ENCODE data around the gene LDLRAP1.
"Not testable (repeated sequence)": the region's sequence is repeated elsewhere in the genome, so short reads cannot be mapped to it uniquely, and the experiment has no call there.

The LDLRAP1 gene

DNA sequence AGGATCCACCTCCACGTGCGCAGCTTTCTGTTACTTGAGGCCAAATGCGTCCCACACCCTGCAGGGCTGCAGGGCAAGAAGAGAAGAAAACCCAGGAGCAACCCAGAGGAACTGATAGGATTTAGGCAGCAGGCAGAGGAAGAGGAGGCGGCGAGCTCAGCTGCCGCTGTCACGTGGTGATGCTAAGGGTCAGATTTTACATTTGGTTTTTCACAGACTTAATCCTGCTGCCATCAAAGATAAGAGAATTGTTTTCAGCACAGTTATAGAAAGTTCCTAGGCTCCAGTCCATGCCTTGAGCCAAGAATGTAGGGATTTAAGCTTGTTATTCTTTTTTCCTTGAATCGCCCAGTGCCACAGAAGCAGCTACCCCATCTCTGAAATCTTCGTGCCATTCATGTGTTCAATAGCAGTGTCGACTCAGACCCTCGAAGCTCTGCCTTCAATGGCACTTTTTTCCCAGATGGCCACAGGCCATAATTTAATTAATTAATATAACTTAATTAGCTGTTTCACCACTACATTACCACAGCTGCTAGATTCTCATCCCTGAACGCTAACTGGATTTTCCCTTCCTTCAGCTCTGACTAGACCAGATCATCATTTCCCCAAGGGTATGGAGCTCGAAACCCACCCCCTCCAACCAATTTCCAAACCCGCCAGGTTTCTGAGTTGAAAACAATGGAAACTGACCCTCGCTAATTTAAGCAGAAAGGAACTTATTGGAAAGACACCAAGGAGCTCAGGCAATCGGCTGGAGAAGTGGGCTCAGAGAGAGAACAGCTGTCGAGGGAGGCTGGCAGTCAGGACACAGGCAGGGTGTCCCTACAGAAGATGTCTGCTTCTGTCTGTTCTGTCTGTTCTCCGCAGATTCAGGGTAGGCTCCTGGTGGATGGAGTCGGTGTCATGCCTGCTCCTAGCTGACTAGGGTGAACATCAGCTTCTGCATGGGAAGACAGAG is 36.2 kb downstream of the LDLRAP1 start:
- no peak for DNase-seq

DNA sequence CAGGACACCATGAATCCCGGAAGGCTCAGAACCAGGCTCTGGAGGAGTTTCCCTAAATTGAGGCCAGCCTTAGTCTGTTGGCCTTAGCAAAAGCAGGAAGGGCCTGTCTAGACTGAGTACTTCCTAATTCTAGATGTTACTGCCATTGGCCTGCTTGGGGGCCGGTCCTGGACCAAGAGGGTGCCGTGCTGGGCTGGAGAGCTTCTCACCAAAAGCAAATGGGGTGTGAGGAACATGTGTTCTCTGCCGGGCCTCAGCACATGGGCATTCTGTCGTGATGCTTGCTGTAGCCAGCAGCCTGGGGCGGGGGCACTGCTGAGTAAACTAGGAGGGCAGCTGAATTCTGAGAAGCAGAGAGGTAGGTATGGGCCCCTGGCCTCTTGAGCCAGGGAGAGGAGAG is 37.5 kb downstream of the LDLRAP1 start:
- no peak for DNase-seq

GRCh38 chr1:25581764-25582163 is 38.4 kb downstream of the LDLRAP1 start:
- DNase-seq = no peak

GRCh38 chr1:25583519-25584370 is 40.3 kb downstream of the LDLRAP1 start:
- DNase-seq = no peak

GRCh38 chr1:25586181-25586588 is 42.8 kb downstream of the LDLRAP1 start:
- DNase-seq = no peak

- no peak for DNase-seq
Measured at GRCh38 chr1:25587290-25587689, 43.9 kb downstream of the LDLRAP1 start.

- DNase-seq = not testable (repeated sequence)
Measured at GRCh38 chr1:25588224-25588623, 44.8 kb downstream of the LDLRAP1 start.

GRCh38 chr1:25588786-25589185 is 45.4 kb downstream of the LDLRAP1 start:
- not testable (repeated sequence) for DNase-seq

DNA sequence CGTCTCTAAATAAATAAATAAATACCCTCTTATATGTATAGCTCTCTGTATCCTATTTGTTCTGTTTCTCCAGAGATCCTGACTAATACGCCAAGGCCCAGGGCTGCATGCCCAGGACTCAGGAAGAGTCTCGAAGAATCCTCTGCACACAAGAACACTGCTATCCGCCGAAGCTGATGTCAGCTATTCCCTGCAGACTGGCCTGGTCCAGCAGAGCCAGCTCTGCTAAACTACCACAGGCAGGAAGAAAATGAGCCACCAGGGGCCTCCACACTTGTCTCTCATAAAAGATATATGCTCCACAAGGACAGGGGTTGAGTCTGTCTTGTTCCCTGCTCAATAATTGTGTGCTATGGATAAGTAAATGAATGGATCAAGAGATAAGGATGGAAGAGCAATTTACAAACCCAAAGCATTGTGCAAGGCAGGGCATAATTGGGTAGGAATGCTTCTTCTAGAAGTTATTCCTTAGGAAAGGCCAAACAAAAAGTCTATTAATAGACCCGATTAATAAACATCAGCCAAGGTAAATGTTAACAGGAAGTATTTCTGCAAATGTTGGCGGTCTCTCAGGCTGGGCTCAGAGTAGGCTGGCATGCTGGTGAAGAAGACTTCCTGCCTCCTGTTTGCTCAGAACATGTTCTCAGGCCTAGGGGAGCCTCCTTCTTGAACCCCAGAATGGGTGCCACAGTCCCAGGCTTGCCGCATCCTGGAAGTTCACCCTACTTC is 46.9 kb downstream of the LDLRAP1 start:
- DNase-seq = no peak

GRCh38 chr1:25593861-25594260 is 50.5 kb downstream of the LDLRAP1 start:
- no peak for DNase-seq

- no peak for DNase-seq
Measured at GRCh38 chr1:25594971-25595370, 51.6 kb downstream of the LDLRAP1 start.

- not testable (repeated sequence) for DNase-seq
Measured at GRCh38 chr1:25596641-25597040, 53.2 kb downstream of the LDLRAP1 start.

- DNase-seq = no peak
Measured at GRCh38 chr1:25598879-25599278, 55.5 kb downstream of the LDLRAP1 start.

- DNase-seq = no peak
Measured at GRCh38 chr1:25599969-25600610, 56.7 kb downstream of the LDLRAP1 start.

GRCh38 chr1:25600971-25601699 is 57.7 kb downstream of the LDLRAP1 start:
- not testable (repeated sequence) for DNase-seq

GRCh38 chr1:25603779-25604538 is 60.6 kb downstream of the LDLRAP1 start:
- DNase-seq = not testable (repeated sequence)

GRCh38 chr1:25607123-25607522 is 63.7 kb downstream of the LDLRAP1 start:
- DNase-seq = no peak

DNA sequence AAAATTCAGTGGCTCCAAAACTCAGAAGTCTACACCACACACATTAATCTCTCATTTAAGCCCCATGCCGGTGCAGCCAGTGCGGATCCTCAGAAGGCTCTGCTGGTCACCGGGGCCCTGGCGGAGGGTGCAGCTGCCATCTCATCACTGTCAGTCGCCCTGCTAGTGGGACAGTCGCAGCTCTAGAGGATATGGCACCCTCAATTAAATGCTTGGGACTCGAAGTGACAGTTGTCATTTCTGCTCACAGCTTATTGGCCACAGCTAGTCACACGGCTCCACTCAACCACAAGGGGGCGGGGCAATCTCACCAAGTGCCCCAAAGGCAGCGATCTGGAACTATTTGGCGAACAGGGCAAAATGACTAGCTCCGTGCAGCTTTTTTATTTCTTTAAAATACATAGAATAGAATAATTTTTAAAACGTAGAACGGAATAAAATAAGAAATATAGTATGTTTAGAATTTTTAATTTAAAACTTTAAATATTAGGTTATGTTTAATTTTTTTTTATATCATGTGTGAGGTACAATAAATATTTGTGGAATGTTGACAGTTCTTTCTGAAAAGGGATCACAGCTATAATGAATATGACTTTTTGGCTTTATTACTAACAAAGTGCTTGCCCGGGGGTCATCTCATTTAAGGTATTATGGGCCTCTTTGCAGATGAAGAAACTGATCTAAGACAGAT is 65.2 kb downstream of the LDLRAP1 start:
- peak; percentile 63 for DNase-seq

DNA sequence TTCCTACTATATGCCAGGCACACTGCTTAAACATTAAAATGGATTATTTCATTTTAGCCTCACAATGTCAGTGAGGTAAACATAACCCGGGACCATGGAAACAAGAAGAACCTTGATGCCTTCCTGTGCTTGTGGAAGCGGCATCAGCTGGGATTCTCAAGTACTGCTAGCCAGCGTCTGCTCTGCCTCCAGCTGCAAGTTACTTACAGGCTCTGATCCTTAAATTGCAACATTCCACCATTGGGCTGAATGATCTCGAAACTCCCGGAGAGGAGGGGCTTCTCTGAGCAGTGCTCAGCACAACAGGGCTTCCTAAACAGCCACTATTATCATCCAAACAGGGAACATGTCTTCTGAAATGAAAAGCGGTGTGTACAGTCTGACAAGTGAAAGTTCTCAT is 66.5 kb downstream of the LDLRAP1 start:
- no peak for DNase-seq

Measured in HCEC 1CT (cell line).